Subcutaneous abdominal adipose tissue (tissue), 5 donors: ENCODE measurements around the gene WWOX.

ENCODE experiments used
- H3K27ac ChIP-seq: one replicate; pipeline ENCODE4 v1.7.0; 2013; ENCODE audit warnings: low read depth, mild to moderate bottlenecking, inconsistent platforms, low read length, moderate library complexity
- H3K27me3 ChIP-seq, 5 donors: one replicate each; pipeline ENCODE4 v1.7.0; 2013; ENCODE audit warnings: low read length in 5 of 5, inconsistent platforms in 1 of 5; ENCODE audit not compliant: control insufficient read depth in 5 of 5, insufficient read depth in 4 of 5
- H3K36me3 ChIP-seq, 5 donors: one replicate each; pipeline ENCODE4 v1.7.0; 2013; ENCODE audit warnings: low read length in 5 of 5; ENCODE audit not compliant: control insufficient read depth in 5 of 5, insufficient read depth in 5 of 5
- H3K4me1 ChIP-seq, 5 donors: one replicate each; pipeline ENCODE4 v1.7.0; 2013; ENCODE audit warnings: low read length in 5 of 5, mild to moderate bottlenecking in 3 of 5, moderate library complexity in 1 of 5; ENCODE audit not compliant: control insufficient read depth in 5 of 5, insufficient read depth in 5 of 5
- H3K4me3 ChIP-seq, 5 donors: one replicate each; pipeline ENCODE4 v1.7.0; 2013; ENCODE audit warnings: low read length in 5 of 5, low read depth in 1 of 5
- H3K9ac ChIP-seq, 5 donors: one replicate each; pipeline ENCODE4 v1.7.0; 2013; ENCODE audit warnings: low read length in 5 of 5, mild to moderate bottlenecking in 4 of 5, moderate library complexity in 3 of 5
- H3K9me3 ChIP-seq, 5 donors: one replicate each; pipeline ENCODE4 v1.7.0; 2013; ENCODE audit warnings: low read length in 5 of 5; ENCODE audit not compliant: control insufficient read depth in 5 of 5
- donor health status: healthy.
- donor health status: healthy.
- donor health status: healthy.
- donor health status: healthy.
- donor health status: healthy.

WWOX gene

GRCh38 chr16:78529881-78530280, 430.4 kb downstream of the WWOX start:
- no peaks in the 10 kb centered on the region for H3K9me3 ChIP-seq
- no peaks in the 10 kb centered on the region for H3K36me3 ChIP-seq
- H3K4me3 ChIP-seq: no peak overlapping the region
- no peaks in the 10 kb centered on the region for H3K4me1 ChIP-seq
- H3K27me3 ChIP-seq: no peaks in the 10 kb centered on the region
- H3K9ac ChIP-seq: no peak overlapping the region
- no peak overlapping the region for H3K27ac ChIP-seq

- no peak overlapping the region for H3K27ac ChIP-seq
- no peaks in the 10 kb centered on the region for H3K9me3 ChIP-seq
- H3K36me3 ChIP-seq: no peaks in the 10 kb centered on the region
- H3K27me3 ChIP-seq: no peaks in the 10 kb centered on the region
- H3K4me1 ChIP-seq: no peaks in the 10 kb centered on the region
- H3K9ac ChIP-seq: no peak overlapping the region
- H3K4me3 ChIP-seq: no peak overlapping the region
Observed at GRCh38 chr16:78530283-78530682, 430.8 kb downstream of the WWOX start.

- Histone ChIP-seq H3K4me1 (no peaks in the 10 kb centered on the region), H3K9me3 (no peaks in the 10 kb centered on the region), H3K27me3 (no peaks in the 10 kb centered on the region), H3K9ac (no peak overlapping the region), H3K27ac (no peak overlapping the region), H3K36me3 (no peaks in the 10 kb centered on the region), H3K4me3 (no peak overlapping the region)
Observed at GRCh38 chr16:78535098-78535497, 435.6 kb downstream of the WWOX start.

- Histone ChIP-seq H3K36me3 (no peaks in the 10 kb centered on the region), H3K27me3 (no peaks in the 10 kb centered on the region), H3K27ac (no peak overlapping the region), H3K4me1 (no peaks in the 10 kb centered on the region), H3K9ac (no peak overlapping the region), H3K9me3 (no peaks in the 10 kb centered on the region), H3K4me3 (no peak overlapping the region)
Observed at GRCh38 chr16:78537511-78537910, 438.1 kb downstream of the WWOX start.

- no peak overlapping the region for H3K27ac ChIP-seq
- no peaks in the 10 kb centered on the region for H3K27me3 ChIP-seq
- no peak overlapping the region for H3K4me3 ChIP-seq
- no peaks in the 10 kb centered on the region for H3K4me1 ChIP-seq
- no peaks in the 10 kb centered on the region for H3K36me3 ChIP-seq
- no peaks in the 10 kb centered on the region for H3K9me3 ChIP-seq
- H3K9ac ChIP-seq: no peak overlapping the region
Observed at GRCh38 chr16:78538292-78538691, 438.8 kb downstream of the WWOX start.

GRCh38 chr16:78538919-78539318, 439.5 kb downstream of the WWOX start:
- H3K36me3 ChIP-seq: no peaks in the 10 kb centered on the region
- no peak overlapping the region for H3K27ac ChIP-seq
- H3K27me3 ChIP-seq: no peaks in the 10 kb centered on the region
- no peak overlapping the region for H3K4me3 ChIP-seq
- no peaks in the 10 kb centered on the region for H3K9me3 ChIP-seq
- H3K9ac ChIP-seq: no peak overlapping the region
- H3K4me1 ChIP-seq: no peaks in the 10 kb centered on the region

- Histone ChIP-seq H3K27ac (no peak overlapping the region), H3K9me3 (no peaks in the 10 kb centered on the region), H3K36me3 (no peaks in the 10 kb centered on the region), H3K4me1 (no peaks in the 10 kb centered on the region), H3K27me3 (no peaks in the 10 kb centered on the region), H3K9ac (no peak overlapping the region), H3K4me3 (no peak overlapping the region)
Observed at GRCh38 chr16:78542419-78542818, 443.0 kb downstream of the WWOX start.

GRCh38 chr16:78543023-78543422, 443.6 kb downstream of the WWOX start:
- Histone ChIP-seq H3K4me3 (no peak overlapping the region), H3K9me3 (no peaks in the 10 kb centered on the region), H3K27me3 (no peaks in the 10 kb centered on the region), H3K9ac (no peak overlapping the region), H3K36me3 (no peaks in the 10 kb centered on the region), H3K4me1 (no peaks in the 10 kb centered on the region), H3K27ac (no peak overlapping the region)

- Histone ChIP-seq H3K9me3 (no peaks in the 10 kb centered on the region), H3K27me3 (peaks cover 0 to 3% (median 0%) of the 10 kb centered on the region in 5 donors), H3K4me1 (no peaks in the 10 kb centered on the region), H3K36me3 (no peaks in the 10 kb centered on the region), H3K27ac (no peak overlapping the region), H3K9ac (no peak overlapping the region), H3K4me3 (no peak overlapping the region)
Observed at GRCh38 chr16:78549366-78549765, 449.9 kb downstream of the WWOX start.

- Histone ChIP-seq H3K27ac (no peak overlapping the region), H3K9me3 (no peaks in the 10 kb centered on the region), H3K4me3 (no peak overlapping the region), H3K4me1 (no peaks in the 10 kb centered on the region), H3K27me3 (peaks cover 0 to 3% (median 0%) of the 10 kb centered on the region in 5 donors), H3K9ac (no peak overlapping the region), H3K36me3 (no peaks in the 10 kb centered on the region)
Observed at GRCh38 chr16:78551487-78552085, 452.1 kb downstream of the WWOX start.
